ENCODE results near the gene SVBP. TPM values are rescaled to one million over a fixed set of nuclear protein-coding genes. Genes with fewer than 3 reads are reported as not detected.
A peak's percentile ranks its signal among the peaks of the same experiment; 100 is the strongest.

The SVBP gene
- total RNA-seq, 1 donor from 2014 or later, result 22.4 TPM

GRCh38 chr1:42783092-42783491, 34.1 kb downstream of the SVBP start:
- no peak for ATAC-seq (ENCODE audit: low read depth)
- Mint-ChIP-seq H3K27ac (no peak overlapping the region), H3K4me3 (no peak overlapping the region), H3K36me3 (ENCODE audit: low read depth) (peaks cover 37% of the 10 kb centered on the region), H3K27me3 (peaks cover 5% of the 10 kb centered on the region), H3K9me3 (no peaks in the 10 kb centered on the region), H3K4me1 (peaks cover 15% of the 10 kb centered on the region)
- TF ChIP-seq CTCF (IDR thresholded peaks at IDR 0.05), result no peak
- CTCF ChIA-PET, result interaction anchor here (1.0 kb wide), 1 partner anchor 291 kb away, joined by 3 read pairs; no protein-coding TSS in a partner anchor
- intact Hi-C loops (cut with micrococcal nuclease), result no loop called here
- no peak for DNase-seq
- POLR2A ChIA-PET, result interaction anchor here (3.3 kb wide), 1 partner anchor 16 kb away, joined by 10 read pairs; the partner anchor contains the start of genes C1orf50 and P3H1

GRCh38 chr1:42780176-42780575, 37.0 kb downstream of the SVBP start:
- ChIA-PET POLR2A (interaction anchor here (2.4 kb wide), 1 partner anchor 13 kb away, joined by 8 read pairs; the partner anchor contains the start of genes C1orf50 and P3H1), CTCF (interaction anchor here (0.7 to 1.2 kb wide), 2 partner anchors 133 to 293 kb away, joined by 3 read pairs; no protein-coding TSS in a partner anchor)
- Mint-ChIP-seq H3K36me3 (ENCODE audit: low read depth) (peaks cover 64% of the 10 kb centered on the region), H3K27ac (no peak overlapping the region), H3K4me1 (peaks cover 6% of the 10 kb centered on the region), H3K27me3 (no peaks in the 10 kb centered on the region), H3K4me3 (no peak overlapping the region), H3K9me3 (no peaks in the 10 kb centered on the region)
- ATAC-seq (ENCODE audit: low read depth) (no peak), DNase-seq (no peak)
- intact Hi-C loops (cut with micrococcal nuclease), result no loop called here
- no peak for TF ChIP-seq CTCF (IDR thresholded peaks at IDR 0.05)

- POLR2A ChIA-PET, result interaction anchor here (2.4 kb wide), 1 partner anchor 13 kb away, joined by 8 read pairs; the partner anchor contains the start of genes C1orf50 and P3H1
- DNase-seq (no peak), ATAC-seq (ENCODE audit: low read depth) (no peak)
- no peak overlapping the region for H3K27ac Mint-ChIP-seq
- no peaks in the 10 kb centered on the region for H3K27me3 Mint-ChIP-seq
- H3K9me3 Mint-ChIP-seq, result no peaks in the 10 kb centered on the region
- no peak overlapping the region for H3K4me3 Mint-ChIP-seq
- peaks cover 69% of the 10 kb centered on the region for H3K36me3 Mint-ChIP-seq (ENCODE audit: low read depth)
- TF ChIP-seq CTCF (IDR thresholded peaks at IDR 0.05), result no peak
- intact Hi-C loops (cut with micrococcal nuclease), result loop anchor here (5.0 kb wide), 1 partner anchor 448 kb away; no protein-coding TSS in a partner anchor
- CTCF ChIA-PET, result interaction anchor here (0.7 to 1.2 kb wide), 2 partner anchors 133 to 293 kb away, joined by 3 read pairs; no protein-coding TSS in a partner anchor
- peaks cover 4% of the 10 kb centered on the region for H3K4me1 Mint-ChIP-seq
Observed at GRCh38 chr1:42779725-42780124, 37.5 kb downstream of the SVBP start.

GRCh38 chr1:42777852-42778251, 39.3 kb downstream of the SVBP start:
- H3K4me3 Mint-ChIP-seq, result no peak overlapping the region
- CTCF ChIA-PET, result interaction anchor here (0.7 to 3.7 kb wide), 9 partner anchors 9 to 297 kb away, joined by 3 to 52 read pairs (median 4); partner anchors contain the start of gene ZNF691
- H3K9me3 Mint-ChIP-seq, result no peaks in the 10 kb centered on the region
- peaks cover 4% of the 10 kb centered on the region for H3K4me1 Mint-ChIP-seq
- H3K36me3 Mint-ChIP-seq (ENCODE audit: low read depth), result peaks cover 80% of the 10 kb centered on the region
- no peaks in the 10 kb centered on the region for H3K27me3 Mint-ChIP-seq
- intact Hi-C loops (cut with micrococcal nuclease), result loop anchor here (1.0 to 5.0 kb wide), 3 partner anchors 135 to 449 kb away; no protein-coding TSS in a partner anchor
- ATAC-seq (ENCODE audit: low read depth), result peak; percentile 71
- DNase-seq, result no peak
- no peak for TF ChIP-seq CTCF (IDR thresholded peaks at IDR 0.05)
- H3K27ac Mint-ChIP-seq, result no peak overlapping the region
- POLR2A ChIA-PET, result interaction anchor here (0.8 to 2.4 kb wide), 2 partner anchors 11 to 296 kb away, joined by 4 to 8 read pairs; partner anchors contain the start of genes C1orf50 and P3H1

- Mint-ChIP-seq H3K27me3 (no peaks in the 10 kb centered on the region), H3K27ac (no peak overlapping the region), H3K9me3 (no peaks in the 10 kb centered on the region), H3K4me3 (no peak overlapping the region), H3K36me3 (ENCODE audit: low read depth) (peaks cover 80% of the 10 kb centered on the region), H3K4me1 (peaks cover 8% of the 10 kb centered on the region)
- CTCF ChIA-PET, result interaction anchor here (0.9 to 3.7 kb wide), 7 partner anchors 8 to 300 kb away, joined by 3 to 52 read pairs (median 6); partner anchors contain the start of genes C1orf50 and P3H1
- no peak for TF ChIP-seq CTCF (IDR thresholded peaks at IDR 0.05)
- POLR2A ChIA-PET, result interaction anchor here (1.4 kb wide), 1 partner anchor 10 kb away, joined by 3 read pairs; the partner anchor contains the start of genes C1orf50 and P3H1
- intact Hi-C loops (cut with micrococcal nuclease), result loop anchor here (5.0 kb wide), 1 partner anchor 451 kb away; no protein-coding TSS in a partner anchor
- DNase-seq, result no peak
- no peak for ATAC-seq (ENCODE audit: low read depth)
Observed at GRCh38 chr1:42776502-42776901, 40.7 kb downstream of the SVBP start.
